Measurements from ENCODE around the gene TUBA8. TPM values are rescaled to one million over a fixed set of nuclear protein-coding genes. Genes with fewer than 3 reads are reported as not detected.

TUBA8 gene
- 1.0 TPM in 1 of 2 replicates, not detected in the other for total RNA-seq

DNA sequence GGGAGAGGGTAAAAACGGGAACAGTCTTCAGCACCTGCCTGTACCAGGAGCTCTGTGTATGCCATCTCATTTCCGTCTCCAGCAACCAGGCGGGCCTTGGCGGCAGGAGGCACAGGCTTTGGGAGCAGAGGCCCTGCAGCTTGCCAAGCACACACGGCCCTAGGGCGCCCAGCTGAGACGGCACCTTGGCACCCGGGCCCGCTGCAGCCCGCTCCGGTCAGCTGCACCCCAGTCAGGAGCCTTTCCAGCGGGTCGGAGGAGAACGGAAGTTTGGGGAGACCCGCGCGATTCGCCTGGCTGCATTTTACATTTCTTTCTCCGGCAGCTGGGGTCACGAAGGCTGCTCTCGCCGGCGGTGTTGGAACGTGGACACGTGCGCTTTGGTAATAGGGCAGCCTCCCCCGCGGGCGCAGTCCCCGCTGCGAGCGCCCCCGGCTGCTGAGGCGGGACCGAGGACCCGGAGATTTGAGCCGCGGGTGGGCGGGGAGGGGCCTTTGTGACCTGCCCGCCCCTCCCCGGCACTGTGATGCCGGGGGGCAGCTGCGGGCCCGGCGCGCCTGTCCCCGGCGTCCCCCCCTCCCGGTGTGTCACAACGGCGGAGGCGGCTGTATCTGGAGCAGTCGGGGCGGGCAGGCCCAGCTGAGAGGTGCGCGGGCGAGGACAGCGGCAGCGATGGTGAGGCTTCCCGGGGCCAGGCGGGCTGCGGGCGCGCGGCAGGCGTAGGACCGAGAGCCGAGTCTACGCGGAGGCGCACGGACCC is at the start of gene TUBA8:
TUBA8 (plus strand) TSS at position 616 of the 760 bp plus-strand sequence; CDS start at position 673, 57 bp downstream.

DNA sequence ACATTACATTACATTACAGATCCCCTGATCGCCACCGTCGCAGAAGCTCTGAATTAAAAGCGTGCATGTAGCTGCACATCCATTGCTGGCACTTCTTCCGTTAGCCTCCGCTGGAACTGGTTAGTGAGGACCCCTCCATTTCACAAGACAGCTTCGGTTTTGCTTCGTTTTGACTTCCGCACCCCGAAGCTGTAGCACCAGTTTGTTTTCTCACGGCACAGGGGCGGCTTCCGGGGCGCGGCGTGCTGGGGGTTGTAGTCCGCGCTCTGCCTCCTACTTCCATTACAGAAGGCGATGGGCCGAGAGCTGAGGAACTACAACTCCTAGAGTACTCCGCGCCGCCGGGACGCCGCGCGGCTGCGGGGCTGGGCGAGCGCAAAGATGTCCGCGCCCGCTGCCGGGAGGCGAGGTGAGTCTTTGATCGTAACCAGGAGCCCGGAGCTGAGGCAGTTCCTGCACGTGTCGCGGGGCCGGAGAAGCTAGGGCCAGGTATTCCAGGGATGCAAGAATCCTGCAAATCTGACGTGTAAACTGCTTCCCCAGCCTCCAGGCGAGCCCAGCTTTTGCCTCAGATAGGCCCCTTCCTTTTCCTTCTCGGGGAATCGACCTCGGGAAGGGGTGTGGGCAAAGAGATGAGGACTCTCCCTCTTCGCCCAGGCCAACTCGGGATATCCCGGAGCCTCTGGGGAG is 32.8 kb upstream of the TUBA8 start, which contains the start of gene PEX26:
PEX26 (plus strand) TSS at position 352 of the 690 bp plus-strand sequence. CDS start 387 bp downstream, outside the sequence.

Other genes with a start within 250 kb of the TUBA8 start
- gene MICAL3, start 86.2 kb upstream of the TUBA8 start, total RNA-seq: 18.0 and 28.9 TPM in 2 replicates
- 17.2 and 21.1 TPM in 2 replicates for gene PEX26, start 32.8 kb upstream of the TUBA8 start, total RNA-seq
- 4.7 and 7.8 TPM in 2 replicates for gene USP18, start 39.4 kb downstream of the TUBA8 start, total RNA-seq